EH (cell line): ENCODE measurements around the gene TPP1.

ENCODE experiments used
- DNase-seq: peaks from one replicate; pipeline ENCODE4 v3.0.0-alpha.2; 2015; ENCODE audit warnings: low read depth

The TPP1 gene

DNA sequence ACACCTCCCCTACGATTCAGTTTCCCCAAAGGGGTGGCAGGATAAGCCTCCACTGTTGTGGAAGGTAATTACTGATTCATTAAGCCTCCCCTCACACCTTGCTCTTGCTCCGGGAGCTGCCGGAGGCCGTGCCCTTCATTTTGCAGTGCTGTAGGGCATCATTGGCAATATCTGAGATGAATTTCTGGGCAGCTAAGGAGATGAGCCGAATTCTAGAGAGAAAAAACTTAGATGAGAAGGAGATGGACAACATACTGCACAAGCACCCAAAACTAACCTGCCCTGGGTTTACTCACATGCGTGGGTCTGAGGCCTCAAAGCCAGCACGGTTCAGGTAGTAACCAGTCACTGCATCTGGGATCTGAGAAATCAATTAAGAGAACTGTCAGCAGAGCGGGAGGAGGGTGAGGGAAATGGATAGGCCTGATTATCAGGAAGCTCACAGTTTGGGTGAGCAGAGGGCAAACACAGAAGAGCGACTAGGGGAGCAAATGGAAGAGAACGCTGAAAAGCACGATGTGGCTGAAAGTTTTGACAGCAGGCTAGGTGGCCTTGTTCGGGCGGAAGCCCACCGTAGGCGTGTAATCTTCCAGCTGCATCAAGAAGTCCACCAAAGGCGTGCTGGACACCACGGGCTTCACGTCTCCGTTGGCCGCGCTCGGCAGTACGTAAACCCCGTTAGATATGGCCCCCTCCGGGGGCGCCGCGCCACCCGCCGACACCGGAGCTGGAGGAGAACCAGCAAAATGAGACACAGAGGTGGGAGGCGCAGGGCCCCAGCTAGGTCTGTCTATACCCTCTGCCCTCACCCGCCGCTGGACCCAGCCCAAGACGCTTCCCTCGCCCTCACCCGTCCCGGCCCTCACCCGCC, 7.9 kb downstream of the TPP1 start:
- DNase-seq: peak; percentile 36

DNA sequence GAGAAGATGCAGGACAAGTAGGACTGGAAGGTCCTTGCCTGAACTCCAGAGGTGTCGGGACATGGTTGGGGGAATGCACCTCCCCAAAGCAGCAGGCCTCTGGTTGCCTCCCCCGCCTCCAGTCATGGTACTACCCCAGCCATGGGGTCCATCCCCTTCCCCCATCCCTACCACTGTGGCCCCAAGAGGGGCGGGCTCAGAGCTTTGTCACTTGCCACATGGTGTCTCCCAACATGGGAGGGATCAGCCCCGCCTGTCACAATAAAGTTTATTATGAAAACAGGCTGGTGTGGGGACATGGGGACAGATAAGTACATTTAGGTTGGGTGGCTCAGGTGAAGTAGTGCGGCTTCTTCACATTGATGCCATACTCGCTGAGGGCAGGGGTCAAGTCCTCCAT, 8.6 kb downstream of the TPP1 start:
- no peak for DNase-seq

GRCh38 chr11:6609502-6610015, 9.7 kb downstream of the TPP1 start:
- DNase-seq: no peak

- peak; percentile 33 for DNase-seq
Measured at GRCh38 chr11:6608726-6609501, 10.3 kb downstream of the TPP1 start.

- no peak for DNase-seq
Measured at GRCh38 chr11:6608011-6608410, 11.2 kb downstream of the TPP1 start.

- peak; percentile 83 for DNase-seq
Measured at GRCh38 chr11:6607190-6607795, 11.9 kb downstream of the TPP1 start.

GRCh38 chr11:6606471-6607189, 12.6 kb downstream of the TPP1 start:
- peak; percentile 97 for DNase-seq

GRCh38 chr11:6604790-6605189, 14.4 kb downstream of the TPP1 start:
- DNase-seq: no peak

DNA sequence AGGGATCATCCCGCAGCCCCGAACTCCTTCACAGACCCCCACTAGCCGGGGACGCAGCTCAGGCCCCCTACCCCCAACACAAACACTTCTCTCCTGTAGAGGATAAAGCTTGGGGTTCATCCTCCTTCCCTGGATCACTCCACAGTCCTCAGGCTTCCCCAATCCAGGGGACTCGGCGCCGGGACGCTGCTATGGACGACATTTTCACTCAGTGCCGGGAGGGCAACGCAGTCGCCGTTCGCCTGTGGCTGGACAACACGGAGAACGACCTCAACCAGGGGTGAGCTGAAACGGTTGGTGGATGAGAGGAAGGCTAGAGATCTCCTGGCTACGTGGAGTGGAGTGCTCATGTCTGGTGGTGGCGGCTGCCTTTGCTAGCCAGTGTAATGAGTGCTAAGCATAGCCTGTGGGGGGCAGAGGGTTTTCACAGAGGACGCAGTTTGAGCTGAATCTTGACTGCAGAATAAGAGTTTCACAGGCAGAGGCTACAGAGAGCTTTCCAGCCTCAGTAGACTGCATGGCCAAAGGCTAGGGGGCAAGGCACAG, 15.1 kb downstream of the TPP1 start:
- DNase-seq: peak; percentile 78

DNA sequence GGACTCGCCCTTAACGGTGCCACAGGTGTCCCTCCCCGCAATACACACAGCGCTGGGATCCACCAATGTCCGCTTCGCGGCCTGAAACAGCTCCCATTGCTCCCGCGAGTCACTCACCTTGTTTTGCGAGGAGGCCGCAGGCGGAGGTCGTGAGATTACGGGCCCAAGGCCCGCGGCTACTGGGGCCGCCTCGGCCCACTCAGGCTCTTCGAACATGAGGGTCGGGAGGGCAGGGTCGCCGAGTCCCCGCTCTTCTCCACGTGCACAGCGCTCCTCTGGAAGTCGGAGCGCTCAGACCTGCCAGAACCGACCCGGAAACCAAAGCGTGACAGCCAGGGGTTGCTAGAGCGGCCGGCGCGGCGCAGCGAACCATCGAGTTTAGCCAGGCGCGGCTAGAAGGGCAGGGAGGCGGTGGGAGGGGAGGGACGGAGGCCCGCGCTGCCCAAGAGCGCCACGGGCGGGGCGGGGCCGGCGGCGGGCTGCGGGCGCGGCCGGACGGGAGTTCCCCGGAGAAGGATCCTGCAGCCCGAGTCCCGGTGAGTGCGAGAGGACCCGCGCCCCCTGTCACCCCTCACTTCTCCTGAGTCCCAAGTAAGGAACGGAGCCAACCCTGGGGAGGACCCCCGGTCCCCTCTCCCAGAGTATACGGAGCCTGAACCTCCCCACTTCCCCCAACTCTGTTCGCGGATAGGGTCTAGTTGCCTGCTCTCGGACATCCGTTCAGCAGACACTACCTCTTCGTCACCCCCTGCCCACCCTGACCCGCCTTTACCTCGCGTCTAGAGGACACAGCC, 15.7 kb downstream of the TPP1 start, which contains the start of the genes ILK and RRP8:
TSS of gene ILK (plus strand) at position 488 of the 794 bp plus-strand sequence. CDS start 498 bp downstream, outside the sequence.
TSS of gene RRP8 (minus strand) at position 330 of the 794 bp plus-strand sequence. CDS start at position 216, 114 bp downstream.
- peak; percentile 89 for DNase-seq

- DNase-seq: no peak
Measured at GRCh38 chr11:6602096-6602940, 16.9 kb downstream of the TPP1 start.

DNA sequence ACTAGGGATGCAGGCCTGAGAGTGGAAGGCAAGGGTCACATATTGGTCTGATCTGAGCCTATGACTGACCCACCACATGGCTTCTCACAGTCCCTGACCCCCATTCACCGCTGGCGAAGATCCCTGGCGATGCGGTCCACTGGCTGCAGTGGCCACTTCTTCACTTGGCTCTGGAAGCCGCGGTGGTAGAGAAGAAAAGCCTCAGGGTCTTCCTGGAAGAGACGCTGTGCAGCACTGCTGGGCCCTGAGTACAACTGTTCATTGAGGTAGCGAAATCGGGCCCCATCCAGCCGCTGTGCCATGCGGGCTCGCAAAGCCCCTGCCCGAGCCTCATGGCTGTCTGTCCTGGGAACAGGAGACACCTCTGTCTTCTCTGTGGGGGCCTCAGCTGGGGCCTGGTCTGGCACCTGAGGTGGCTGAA, 18.2 kb downstream of the TPP1 start:
- DNase-seq: no peak

- DNase-seq: no peak
Measured at GRCh38 chr11:6599881-6600390, 19.3 kb downstream of the TPP1 start.

- DNase-seq: no peak
Measured at GRCh38 chr11:6599449-6599848, 19.8 kb downstream of the TPP1 start.

DNA sequence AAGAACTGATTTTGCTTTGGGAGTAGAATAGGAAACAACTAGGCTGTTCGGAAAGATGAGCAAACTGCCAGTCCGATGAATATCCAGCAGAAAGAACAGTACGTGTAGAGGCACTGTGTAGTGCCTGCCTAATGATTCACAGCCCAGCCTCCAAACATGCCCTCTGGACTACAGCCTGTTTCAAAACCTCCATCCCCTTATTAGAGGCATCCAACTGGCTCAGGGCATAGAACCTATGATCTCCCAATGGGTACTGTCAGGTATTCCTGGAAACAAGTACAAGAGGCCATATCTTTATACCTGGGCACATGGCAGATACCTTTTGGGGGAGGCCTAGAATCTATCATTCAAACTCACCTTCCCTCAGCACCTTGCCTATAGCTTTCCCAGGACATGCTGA, 20.7 kb downstream of the TPP1 start:
- DNase-seq: no peak

- DNase-seq: no peak
Measured at GRCh38 chr11:6596239-6596877, 22.9 kb downstream of the TPP1 start.

DNA sequence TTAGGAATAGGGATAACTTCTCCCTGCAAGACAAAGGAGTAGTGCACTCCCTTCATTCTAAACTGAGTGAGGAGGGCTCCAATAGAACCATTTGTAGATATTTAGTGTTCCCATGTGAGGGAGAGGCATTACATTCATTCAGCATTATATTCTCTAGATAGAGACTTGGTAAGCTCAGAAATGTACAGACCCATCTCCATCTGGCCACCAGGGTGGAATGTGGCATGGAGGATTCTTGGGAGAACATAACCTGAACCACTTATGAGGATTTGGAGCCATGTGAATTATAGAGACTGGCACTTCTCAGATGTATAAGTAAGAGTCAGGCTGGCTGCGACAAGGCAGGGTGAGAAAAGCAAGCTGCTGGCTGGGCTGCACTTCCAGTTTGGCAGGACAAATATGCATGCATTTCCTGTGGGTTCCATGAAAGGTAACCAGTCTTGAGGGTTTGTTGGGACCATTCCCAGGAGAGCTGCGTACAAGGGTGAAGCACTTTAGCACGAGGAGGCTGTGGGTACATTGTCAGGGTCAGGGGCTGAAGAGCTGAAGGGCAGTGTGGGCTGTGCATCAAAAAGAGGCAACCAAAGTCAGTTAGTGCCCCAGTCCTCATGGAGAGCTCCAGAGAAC, 25.0 kb downstream of the TPP1 start:
- no peak for DNase-seq

DNA sequence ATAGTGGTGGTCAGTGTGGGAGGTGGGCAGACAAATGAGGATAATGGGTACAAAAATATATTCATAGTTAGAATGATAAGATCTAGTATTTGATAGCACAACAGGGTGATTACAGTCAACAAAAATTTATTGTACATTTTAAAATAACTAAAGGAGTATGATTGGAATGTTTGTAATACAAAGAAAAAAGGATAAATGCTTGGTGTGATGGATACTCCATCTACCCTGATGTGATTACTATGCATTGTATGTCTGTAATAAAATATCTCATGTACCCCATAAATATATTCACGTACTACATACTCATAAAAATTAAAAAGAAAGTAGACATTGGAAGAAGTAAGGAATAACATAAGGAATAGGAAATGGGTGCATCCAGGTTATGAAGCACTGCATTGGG, 31.2 kb downstream of the TPP1 start:
- DNase-seq: peak; percentile 21
